Measurements from ENCODE around the gene ACOD1.
A peak's percentile ranks its signal among the peaks of the same experiment; 100 is the strongest.

The ACOD1 gene

GRCh38 chr13:77000475-77000874 is 52.2 kb downstream of the ACOD1 start:
- H3K27ac ChIP-seq: peak overlapping the region; percentile 80
- no peak for TF ChIP-seq CTCF (conservative IDR thresholded peaks at IDR 0.05)
- TF ChIP-seq ZFX (IDR thresholded peaks at IDR 0.05): no peak

GRCh38 chr13:77001540-77001939 is 53.2 kb downstream of the ACOD1 start:
- H3K27ac ChIP-seq: peak overlapping the region; percentile 37; the same call in 1 of the 2 replicates
- TF ChIP-seq CTCF (conservative IDR thresholded peaks at IDR 0.05) (no peak), ZFX (IDR thresholded peaks at IDR 0.05) (no peak)

- TF ChIP-seq CTCF (conservative IDR thresholded peaks at IDR 0.05) (no peak), ZFX (IDR thresholded peaks at IDR 0.05) (no peak)
- H3K27ac ChIP-seq: peak overlapping the region; percentile 37; the same call in 1 of the 2 replicates
Measured at GRCh38 chr13:77001963-77002587, 53.8 kb downstream of the ACOD1 start.

- TF ChIP-seq CTCF (conservative IDR thresholded peaks at IDR 0.05) (peak; percentile 82), ZFX (IDR thresholded peaks at IDR 0.05) (no peak)
- no peak overlapping the region for H3K27ac ChIP-seq
Measured at GRCh38 chr13:77002590-77003190, 54.4 kb downstream of the ACOD1 start.
